ENCODE data around the gene UGP2.
A peak's percentile ranks its signal among the peaks of the same experiment; 100 is the strongest.
"Not testable (repeated sequence)": the region's sequence is repeated elsewhere in the genome, so short reads cannot be mapped to it uniquely, and the experiment has no call there.

The UGP2 gene

GRCh38 chr2:63840785-63841253 lies 877 bp upstream of the UGP2 start:
- peak; percentile 96 for DNase-seq

- DNase-seq: no peak
These were observed 709 bp downstream of the UGP2 start for GRCh38 chr2:63842149-63843061.

- DNase-seq: no peak
These were observed 1.4 kb downstream of the UGP2 start for GRCh38 chr2:63843093-63843492.

GRCh38 chr2:63843791-63844190 lies 2.1 kb downstream of the UGP2 start:
- DNase-seq: no peak

GRCh38 chr2:63844616-63845015 lies 2.9 kb downstream of the UGP2 start:
- no peak for DNase-seq

- DNase-seq: no peak
These were observed 4.2 kb downstream of the UGP2 start for GRCh38 chr2:63845866-63846265.

- no peak for DNase-seq
These were observed 4.8 kb downstream of the UGP2 start for GRCh38 chr2:63846487-63846886.

GRCh38 chr2:63847571-63847970 lies 5.9 kb downstream of the UGP2 start:
- not testable (repeated sequence) for DNase-seq

GRCh38 chr2:63849381-63850203 lies 7.9 kb downstream of the UGP2 start:
- no peak for DNase-seq

GRCh38 chr2:63850204-63850571 lies 8.5 kb downstream of the UGP2 start:
- DNase-seq: no peak

- no peak for DNase-seq
These were observed 9.0 kb downstream of the UGP2 start for GRCh38 chr2:63850649-63851048.

GRCh38 chr2:63851691-63852311 lies 10.1 kb downstream of the UGP2 start:
- no peak for DNase-seq

GRCh38 chr2:63853527-63854310 lies 12.0 kb downstream of the UGP2 start:
- DNase-seq: no peak

- DNase-seq: no peak
These were observed 14.0 kb downstream of the UGP2 start for GRCh38 chr2:63855418-63856302.

GRCh38 chr2:63856303-63856603 lies 14.6 kb downstream of the UGP2 start:
- DNase-seq: no peak

- DNase-seq: no peak
These were observed 16.6 kb downstream of the UGP2 start for GRCh38 chr2:63858291-63858690.

- DNase-seq: no peak
These were observed 19.6 kb downstream of the UGP2 start for GRCh38 chr2:63861220-63861822.

- no peak for DNase-seq
These were observed 21.1 kb downstream of the UGP2 start for GRCh38 chr2:63862806-63863205.

- DNase-seq: no peak
These were observed 22.0 kb downstream of the UGP2 start for GRCh38 chr2:63863707-63864106.

- no peak for DNase-seq
These were observed 23.6 kb downstream of the UGP2 start for GRCh38 chr2:63865159-63865799.
